Measurements from ENCODE around the gene LRRC45.

The LRRC45 gene

DNA sequence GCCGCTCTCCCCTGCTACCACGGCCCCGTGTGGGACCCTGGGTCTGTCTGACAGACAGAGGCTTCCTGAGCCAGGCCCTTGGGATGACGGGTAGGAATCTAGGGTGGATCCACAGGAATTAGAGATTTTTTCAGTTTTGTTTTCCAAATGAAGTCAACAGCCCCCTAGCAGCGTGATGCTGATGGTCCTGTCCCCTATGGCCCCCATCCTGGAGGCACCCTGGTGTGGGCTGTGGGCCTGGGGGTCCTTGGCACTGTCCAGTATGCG is 15.9 kb upstream of the LRRC45 start:
- in situ Hi-C loops (cut with MboI; ENCODE audit: low sequenced_read_pairs), result no loop called here

DNA sequence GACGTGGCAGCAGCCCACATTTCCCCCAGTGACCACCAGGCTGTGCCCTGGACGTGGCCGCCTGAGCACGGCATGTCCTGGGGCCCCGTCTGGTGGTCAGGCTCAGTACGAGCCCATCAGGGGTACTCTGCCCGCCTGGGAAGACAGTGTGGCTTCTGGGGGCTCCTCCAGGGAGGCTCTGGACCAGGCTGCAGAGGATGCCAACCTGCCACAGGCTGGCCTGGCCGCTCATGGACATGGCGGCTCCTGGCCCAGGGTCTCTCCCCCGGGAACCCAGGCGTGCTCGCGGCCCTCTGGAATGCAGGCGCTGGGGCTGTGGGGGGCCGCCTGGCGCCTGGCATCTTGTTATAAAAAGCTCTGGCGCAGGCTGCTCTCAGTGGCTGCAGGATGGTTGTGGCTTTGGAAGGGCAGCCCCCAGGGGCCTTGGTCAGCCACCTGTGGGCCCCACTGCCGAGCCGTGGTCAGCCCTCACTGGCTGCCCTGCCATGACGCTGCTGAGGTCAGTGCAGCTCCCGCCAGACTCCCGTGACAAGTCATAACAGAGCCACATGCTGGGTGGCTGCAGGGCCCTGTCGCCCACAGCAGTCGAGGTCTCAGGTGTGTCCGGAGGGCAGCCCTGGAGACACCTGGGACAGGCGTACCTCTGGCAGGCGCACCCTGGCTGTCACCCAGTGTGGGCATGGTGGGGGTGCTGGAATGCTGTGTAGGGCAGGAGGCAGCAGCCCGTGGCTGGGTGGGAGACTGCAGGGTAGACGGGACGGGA is 15.4 kb upstream of the LRRC45 start:
- in situ Hi-C loops (cut with MboI; ENCODE audit: low sequenced_read_pairs), result no loop called here

DNA sequence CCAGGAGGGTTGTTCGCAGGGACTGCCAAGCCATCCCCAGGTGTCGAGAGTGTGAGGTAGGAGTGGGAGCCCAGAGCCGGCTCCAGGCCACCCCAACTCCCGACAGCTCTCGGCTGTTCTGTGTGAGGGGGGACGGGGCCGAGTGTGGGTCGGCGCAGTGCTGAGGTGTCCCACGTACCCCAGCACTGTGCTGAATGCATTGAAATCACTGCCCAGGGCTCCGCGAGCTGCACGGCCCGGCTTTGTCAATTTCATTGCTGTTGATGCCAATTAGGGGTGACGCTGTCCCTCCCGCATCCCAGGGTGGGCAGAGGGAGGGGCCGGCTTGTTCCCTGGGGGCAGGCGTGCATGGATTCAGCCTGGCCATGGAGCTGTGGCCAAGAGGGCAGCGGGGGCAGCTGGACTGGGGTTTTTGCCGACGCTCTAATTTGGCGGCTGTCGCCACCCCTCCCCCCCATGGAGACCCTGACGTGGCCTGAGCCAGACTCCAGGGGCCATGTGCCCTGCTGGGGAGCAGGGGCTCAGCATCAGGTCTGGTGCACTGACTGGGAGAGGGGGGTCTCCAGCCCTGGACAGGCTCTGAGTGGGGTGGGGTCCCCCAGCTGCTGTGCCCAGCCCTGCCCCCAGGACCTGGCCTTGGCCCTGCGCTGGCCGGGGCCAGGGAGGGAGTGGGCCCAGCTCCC is 14.7 kb upstream of the LRRC45 start:
- in situ Hi-C loops (cut with MboI; ENCODE audit: low sequenced_read_pairs), result no loop called here

DNA sequence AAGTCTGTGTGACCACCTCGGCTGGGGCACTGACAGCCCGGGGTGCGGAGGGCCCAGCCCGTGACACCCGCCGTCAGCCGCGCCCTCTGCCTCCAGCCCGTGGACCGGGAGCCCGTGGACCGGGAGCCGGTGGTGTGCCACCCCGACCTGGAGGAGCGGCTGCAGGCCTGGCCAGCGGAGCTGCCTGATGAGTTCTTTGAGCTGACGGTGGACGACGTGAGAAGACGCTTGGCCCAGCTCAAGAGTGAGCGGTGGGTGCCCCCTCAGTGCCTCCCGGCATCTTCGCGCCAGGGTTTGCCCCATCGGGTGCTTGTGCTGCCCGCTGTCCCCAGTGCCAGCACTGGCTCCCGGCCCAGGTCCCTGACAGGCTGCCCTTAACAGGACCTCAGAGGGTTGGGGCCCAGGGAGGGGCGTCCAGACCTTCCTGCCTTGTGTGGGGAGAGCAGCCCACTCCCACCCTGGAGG is 14.1 kb upstream of the LRRC45 start:
- in situ Hi-C loops (cut with MboI; ENCODE audit: low sequenced_read_pairs), result no loop called here

DNA sequence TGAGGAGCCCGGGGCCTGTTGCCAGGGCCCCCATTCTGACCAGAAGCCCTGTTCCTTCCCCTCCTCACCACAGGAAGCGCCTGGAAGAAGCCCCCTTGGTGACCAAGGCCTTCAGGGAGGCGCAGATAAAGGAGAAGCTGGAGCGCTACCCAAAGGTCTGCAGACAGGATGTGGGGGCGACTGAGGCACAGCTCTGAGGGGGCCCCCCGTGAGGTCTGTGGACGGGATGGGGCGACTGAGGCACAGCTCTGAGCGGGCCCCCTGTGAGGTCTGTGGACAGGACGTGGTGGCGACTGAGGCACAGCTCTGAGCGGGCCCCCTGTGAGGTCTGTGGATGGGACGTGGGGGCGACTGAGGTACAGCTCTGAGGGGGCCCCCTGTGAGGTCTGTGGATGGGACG is 13.7 kb upstream of the LRRC45 start:
- in situ Hi-C loops (cut with MboI; ENCODE audit: low sequenced_read_pairs), result no loop called here

DNA sequence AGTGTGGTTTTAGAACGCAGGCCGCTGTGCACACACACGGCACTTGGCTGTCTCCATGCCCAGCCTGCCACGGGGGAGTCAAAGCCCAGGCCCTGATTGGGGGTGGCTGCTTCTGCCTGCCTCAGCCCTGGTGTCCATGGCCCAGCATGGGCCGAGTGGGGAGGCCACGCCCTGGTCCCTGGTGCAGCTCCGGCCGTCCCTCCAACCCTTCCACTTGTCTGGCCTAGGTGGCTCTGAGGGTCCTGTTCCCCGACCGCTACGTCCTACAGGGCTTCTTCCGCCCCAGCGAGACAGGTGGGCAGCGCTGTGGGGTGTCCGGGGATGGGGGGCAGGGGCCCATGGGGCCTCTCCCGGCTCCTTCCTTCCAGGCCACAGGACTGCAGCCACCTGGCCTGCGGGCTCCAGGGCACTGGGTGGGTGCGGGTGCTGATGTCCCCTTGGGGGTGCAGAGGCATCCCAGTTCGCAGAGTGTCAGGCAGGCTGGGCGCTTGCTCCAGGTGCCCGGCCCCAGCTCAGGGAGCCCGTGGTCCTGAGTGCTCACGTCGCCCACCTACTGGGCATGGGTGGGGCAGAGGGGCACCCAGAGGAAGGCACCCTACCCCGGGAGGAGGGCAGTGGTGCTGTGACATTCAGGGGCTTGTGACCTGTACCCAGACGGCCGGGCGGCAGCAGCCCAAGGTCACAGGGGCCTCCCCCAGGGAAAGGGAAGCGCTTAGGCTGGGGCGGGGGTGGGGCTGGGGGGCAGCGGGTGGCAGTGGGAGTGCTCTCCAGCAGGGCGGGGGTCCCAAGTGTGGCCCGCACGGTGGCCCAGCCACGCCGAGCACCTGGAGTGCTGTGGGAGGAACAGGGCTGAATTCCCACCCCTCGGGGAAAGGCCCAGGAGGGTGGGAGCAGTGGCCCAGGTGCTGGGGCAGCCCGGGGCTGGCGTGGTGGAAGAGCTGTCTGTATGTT is 12.3 kb upstream of the LRRC45 start:
- in situ Hi-C loops (cut with MboI; ENCODE audit: low sequenced_read_pairs), result no loop called here

DNA sequence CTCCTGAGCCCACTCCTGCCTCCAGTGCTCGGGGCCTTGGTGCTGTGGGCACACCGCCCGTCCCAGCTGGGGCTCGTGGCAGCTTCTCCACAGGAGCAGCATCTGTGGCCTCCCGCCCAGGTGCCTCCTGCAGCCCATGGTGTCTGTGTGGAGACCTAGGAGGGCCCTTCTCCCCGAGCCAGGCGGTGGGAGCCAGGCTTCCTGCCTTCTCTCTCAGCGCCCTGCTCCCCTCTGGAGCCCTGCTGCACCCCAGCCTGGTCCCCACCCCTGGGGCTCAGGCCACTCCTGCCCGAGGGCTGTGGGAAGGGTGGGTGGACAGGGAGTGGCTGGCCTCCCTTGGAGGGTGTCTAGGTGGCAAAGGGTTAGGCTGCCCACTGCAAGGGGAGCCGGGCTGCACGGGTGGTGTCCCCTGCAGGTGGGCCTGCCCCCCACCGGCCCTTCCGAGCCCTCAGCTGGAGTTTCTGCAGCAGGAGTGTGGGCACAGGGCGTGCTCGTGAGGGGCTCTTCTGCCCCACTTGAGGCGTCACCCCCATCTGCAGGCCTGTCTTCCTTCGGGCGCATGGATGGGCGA is 11.4 kb upstream of the LRRC45 start:
- in situ Hi-C loops (cut with MboI; ENCODE audit: low sequenced_read_pairs), result no loop called here

DNA sequence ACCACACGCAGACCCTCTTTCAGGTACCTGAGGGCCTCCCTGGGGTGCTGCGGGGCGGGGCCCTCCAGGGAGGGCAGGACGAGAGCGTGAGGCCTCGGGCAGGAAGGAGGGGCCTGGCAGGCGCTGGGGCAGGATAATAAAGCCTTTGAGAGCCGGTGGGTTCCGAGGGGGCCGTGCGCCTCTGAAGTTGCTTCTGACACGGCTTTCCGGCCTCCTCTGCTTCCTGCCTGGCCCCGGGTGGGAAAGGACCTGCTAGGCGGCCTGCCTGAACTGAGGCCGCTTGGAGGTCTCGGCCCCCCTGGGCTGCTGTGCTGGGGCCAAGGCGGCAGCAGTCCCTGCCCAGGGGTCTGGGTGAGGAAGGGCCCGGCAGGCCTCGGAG is 10.9 kb upstream of the LRRC45 start:
- in situ Hi-C loops (cut with MboI; ENCODE audit: low sequenced_read_pairs), result no loop called here

DNA sequence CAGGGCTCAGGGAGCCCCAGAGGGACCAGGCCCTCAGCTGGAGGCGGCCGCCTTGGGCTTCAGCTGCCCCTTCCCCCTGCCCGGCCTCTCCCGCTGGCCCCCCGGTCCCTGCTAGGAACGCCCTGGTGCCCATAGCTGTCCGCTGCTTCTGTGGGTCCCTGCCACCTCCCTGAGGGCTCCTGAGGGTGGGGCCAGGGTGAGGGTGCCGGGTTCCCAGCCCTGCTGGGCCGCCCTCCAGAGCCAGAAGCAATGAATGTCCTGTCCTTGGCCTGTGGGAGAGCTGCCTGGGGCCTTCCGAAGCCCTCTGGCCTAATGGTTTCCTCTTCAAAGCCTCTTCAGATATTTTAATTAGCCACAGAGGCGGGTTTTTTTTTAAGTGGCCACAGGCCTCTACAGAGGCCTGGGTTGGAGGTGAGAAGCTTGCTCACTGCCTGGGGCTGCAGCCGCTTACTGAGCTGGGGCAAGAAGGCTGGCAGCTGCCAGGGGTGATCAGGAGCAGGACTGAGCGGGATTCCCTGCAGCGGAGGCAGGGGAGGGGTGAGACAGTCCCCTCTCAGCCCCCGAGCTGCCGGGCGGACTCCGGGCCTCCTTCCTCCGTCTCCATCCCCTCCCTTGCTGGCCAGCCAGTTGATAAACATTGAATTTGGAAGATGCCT is 10.3 kb upstream of the LRRC45 start:
- in situ Hi-C loops (cut with MboI; ENCODE audit: low sequenced_read_pairs), result no loop called here

DNA sequence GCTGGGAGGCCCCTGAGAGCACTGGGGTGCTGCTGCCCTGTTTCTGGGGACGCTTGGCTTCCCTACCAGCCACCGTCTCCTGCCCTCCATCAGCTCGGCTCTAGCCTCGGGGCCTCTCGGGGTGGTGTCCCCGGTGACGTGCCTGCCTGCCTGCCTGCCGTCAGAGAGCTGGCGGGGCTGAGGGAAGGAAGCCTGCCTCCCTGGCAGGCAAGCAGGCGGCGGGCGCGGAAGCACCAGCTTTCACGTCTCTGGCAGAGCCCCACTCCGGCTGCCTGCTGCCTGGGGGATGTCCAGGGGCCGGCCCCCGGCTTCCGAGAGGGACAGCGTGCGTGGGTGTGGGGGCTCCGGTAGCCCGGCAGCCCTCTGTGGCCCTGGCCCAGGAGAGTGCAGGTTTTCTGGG is 9.8 kb upstream of the LRRC45 start:
- in situ Hi-C loops (cut with MboI; ENCODE audit: low sequenced_read_pairs), result no loop called here

DNA sequence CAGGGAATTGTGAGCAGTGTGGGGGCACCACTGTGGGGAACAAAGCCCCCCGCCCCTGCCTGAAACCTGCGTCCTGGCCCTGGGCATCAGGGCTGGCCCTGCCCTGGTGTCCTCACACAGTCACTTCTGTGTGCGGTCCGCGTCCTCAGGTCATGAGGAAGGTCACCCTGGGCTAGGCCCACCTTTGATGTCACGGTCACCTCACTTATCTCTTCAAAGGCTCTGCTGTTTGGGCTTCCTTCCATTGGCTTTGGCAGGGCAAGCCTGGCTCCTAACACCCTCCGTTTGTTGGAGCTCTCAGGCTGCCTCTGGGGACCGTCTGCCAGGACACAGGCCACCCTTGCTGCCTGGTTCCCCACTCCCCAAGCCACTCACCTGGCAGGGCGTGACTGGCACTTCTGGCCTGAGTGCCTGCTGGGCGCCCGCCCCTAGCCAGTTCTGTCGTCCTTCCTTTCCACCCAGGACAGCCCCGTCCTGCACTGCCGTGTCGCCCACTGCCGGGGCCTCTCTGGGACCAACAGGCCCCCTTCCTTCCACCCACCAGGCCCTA is 9.3 kb upstream of the LRRC45 start:
- in situ Hi-C loops (cut with MboI; ENCODE audit: low sequenced_read_pairs), result no loop called here

DNA sequence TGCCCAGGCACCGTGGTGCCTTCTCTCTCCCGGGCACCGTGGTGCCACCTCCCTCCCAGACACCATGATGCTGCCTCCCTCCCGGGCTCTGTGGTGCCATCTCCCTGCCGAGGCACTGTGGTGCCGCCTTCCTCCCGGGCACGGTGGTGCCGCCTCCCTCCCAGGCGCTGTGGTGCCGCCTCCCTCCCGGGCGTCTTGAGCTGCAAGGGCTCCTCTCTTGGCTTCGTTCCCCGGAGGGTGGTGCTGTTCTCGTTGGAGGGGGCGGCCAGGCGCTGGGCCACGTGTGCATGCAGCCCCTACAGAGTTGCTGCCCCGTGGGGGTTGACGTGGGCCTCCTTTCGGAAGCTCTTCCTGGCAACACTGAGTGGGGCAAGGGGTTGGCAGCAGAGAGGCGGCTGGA is 8.7 kb upstream of the LRRC45 start:
- in situ Hi-C loops (cut with MboI; ENCODE audit: low sequenced_read_pairs), result no loop called here

DNA sequence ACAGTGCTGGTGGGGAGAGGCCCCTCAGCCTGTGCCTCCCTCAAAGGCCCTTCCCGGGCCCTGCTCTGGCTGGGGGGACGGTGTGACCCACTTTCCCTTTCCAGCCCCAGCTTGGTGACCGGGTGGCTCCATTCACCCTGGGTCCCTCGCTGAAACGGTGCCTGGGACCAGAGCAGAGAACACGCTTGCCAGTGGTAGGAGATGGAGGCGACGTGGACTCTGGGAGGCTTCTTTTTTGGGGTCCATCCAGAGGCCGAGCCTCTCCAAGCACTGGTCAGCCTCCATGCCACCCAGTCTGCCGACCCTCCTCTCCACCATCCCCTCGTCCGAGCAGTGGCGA is 8.2 kb upstream of the LRRC45 start:
- in situ Hi-C loops (cut with MboI; ENCODE audit: low sequenced_read_pairs), result no loop called here

DNA sequence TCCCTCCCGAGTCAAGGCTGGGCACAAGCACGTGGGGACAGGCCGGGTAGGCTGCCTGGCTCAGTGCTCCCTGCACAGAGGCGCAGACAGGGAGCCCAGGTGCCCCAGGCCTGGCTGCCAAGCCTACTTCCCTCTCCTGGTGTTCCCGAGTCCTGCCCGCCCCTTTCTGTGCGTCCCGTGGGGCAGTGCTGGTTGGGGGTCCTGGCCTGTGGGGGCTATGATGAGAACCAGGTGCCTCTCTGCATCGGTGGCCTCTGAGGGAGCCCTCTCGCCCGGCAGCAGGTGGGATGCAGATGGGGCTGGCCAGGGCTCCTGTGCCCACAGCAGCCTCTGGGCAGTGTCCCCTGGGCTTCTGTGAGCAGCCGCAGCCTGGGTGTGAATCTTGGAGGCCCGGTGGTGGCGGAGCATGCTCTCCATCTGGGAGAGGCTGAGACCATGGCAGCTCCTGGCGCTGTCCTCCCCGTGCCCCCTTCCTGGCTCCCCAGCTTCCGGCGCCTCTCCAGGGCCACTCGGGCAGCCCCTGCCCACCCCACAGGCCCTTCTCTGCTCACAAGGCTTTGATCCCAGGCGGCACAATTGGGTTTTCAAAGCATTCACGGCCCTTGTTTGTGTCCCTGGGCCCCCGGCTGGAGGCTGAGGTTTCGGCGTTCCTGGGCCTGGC is 7.7 kb upstream of the LRRC45 start:
- in situ Hi-C loops (cut with MboI; ENCODE audit: low sequenced_read_pairs), result no loop called here

DNA sequence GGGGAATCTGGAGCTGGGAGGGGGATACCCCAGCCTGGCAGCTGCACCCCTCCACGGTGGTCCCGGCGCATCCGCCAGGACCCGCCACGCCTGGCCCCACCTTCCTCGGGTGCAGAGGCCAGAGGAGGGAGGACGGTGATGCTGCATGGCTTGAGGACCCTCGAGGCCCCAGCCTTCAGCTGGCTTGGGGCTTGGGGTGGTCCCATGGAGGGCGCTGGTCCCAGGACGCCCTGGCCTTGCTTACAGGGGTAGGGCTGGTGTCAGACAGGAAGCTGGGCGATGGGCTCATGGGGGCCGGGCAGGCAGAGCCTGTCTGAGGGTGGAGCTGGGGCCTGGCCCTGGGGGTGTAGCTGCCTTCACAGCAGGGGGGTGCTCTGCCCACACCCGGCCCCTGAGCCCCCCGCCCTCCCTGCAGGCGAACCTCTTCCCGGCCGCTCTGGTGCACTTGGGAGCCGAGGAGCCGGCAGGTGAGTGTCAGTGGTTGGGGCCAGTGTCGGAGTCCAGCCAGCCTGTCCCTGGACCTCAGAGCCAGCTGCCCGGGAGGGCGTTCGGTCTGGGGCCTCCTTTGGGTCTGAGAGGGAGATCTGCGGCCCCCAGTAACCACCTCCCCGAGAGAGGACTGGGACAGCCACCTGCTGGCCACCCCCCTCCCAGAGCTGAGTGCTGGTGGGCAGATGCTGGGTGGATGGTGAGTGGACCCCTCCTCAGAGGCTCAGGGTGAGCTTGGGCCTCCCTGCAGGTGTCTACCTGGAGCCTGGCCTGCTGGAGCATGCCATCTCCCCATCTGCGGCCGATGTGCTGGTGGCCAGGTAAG is 6.8 kb upstream of the LRRC45 start:
- in situ Hi-C loops (cut with MboI; ENCODE audit: low sequenced_read_pairs), result no loop called here

DNA sequence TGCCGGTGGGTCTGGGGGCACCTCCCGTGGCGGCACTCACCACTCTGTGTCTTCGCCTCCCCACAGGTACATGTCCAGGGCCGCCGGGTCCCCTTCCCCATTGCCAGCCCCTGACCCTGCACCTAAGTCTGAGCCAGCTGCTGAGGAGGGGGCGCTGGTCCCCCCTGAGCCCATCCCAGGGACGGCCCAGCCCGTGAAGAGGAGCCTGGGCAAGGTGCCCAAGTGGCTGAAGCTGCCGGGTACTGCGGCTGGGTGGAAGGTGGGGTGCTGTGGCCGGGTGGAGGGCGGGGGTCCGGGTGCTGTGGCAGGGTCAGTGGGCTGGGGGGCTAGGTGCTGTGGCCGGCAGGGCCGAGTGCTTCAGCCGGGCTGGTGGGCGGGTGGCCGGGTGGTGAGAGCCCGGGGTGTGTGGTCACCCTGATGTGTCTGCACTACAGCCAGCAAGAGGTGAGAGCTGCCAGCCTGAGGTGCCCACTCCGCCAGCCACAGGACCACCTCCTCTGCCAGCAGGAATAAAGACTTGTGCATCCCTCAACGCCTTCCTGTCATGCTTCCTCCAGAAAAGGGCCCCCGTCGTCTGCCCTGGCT is 6.1 kb upstream of the LRRC45 start:
- in situ Hi-C loops (cut with MboI; ENCODE audit: low sequenced_read_pairs), result no loop called here

DNA sequence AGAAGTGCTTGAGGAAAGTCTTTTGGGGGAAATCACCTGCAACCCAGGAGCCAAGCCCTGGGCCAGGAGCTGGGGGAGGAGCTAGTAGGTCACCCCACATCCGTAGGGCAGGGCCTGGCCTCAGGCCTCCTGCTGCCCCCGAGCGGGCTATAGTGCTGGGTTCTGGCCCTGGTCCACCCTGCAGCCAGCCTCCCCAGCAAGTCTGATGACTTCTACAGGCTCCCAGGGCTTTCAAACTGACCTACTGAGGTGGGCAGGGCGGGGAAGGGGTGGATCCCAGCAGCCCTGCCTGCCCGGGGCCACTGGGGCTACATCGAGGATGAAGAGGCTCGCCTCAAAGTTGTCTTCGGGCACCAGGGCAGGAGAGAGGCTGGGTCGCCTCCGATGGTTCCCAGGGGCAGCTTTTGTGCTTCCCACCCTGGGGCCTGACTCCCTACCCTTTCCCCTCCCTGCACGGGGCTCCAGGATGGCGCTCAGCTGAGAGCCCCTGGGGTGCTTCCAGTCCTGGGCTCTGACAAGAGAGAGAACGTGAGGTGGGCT is 5.4 kb upstream of the LRRC45 start:
- in situ Hi-C loops (cut with MboI; ENCODE audit: low sequenced_read_pairs), result no loop called here

DNA sequence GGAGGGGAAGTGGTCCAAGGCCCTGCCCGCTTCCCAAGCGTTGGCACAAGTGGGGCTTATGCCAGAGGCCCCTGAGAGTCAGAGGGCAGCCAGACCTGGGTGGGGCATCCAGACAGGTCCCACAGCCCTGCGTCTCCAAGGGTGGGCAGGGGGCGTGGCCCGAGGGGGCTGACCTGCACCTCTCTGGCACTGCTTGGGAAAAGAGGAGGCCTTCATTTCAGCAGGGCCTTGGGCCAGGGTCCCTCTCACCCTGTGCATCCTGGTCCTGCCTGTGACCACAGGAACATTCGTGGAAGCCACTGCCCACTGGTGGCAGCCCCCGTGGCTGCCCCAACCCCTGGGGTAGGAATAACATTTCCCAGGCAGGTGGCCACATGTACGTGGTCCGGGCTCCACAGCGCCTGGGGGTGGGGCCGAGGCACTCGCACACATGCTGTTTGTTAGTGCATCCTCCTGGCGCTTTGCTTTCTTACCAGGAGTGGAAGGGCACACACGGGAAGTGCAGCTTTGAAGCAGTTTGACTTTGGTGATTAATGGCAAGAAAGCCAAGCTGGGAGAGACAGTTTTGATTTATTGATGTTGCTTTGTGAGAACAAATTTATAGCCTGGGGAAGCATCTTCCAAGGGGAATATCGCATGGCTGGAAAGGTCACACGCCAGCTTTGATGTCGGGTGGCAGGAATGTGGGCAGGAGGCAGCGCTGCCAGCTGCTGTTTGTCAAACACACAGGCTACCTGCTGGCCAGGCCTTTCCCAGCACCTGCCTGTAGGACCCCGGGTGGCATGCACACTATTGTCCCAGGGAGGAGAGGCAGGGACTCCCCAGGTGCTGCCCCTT is 4.7 kb upstream of the LRRC45 start:
- in situ Hi-C loops (cut with MboI; ENCODE audit: low sequenced_read_pairs), result no loop called here
